ENCODE data around the gene CNOT6L.
"Not testable (repeated sequence)": the region's sequence is repeated elsewhere in the genome, so short reads cannot be mapped to it uniquely, and the experiment has no call there.

DNA sequence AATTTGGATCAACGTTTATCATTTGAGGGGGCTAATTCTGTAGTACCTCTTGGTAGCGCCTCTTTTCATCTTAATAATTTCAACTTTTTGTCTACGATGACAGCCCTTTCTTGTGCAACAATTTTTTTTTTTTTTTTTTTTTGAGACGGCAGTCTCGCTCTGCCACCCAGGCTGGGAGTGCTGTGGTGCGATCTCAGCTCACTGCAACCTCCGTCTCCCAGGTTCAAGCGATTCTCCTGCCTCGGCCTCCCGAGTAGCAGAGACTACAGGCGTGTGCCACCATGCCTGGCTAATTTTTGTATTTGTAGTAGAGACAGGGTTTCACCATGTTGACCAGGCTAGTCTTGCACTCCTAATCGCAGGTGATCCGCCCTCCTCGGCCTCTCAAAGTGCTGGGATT lies 44.2 kb upstream of the CNOT6L start:
- TF ChIP-seq CTCF (optimal IDR thresholded peaks at IDR 0.05 in 1 of 3, IDR thresholded peaks at IDR 0.05 in 1 of 3, conservative IDR thresholded peaks at IDR 0.05 in 1 of 3; ENCODE audit: extremely low read depth in 1 of 3, insufficient read depth in 2 of 3, low read length in 3 of 3); EZH2 (IDR thresholded peaks at IDR 0.05; ENCODE audit: low read length): not testable (repeated sequence)

Measured in keratinocyte (primary cell).